ENCODE measurements around the gene MAGEB17. TPM values are rescaled to one million over a fixed set of nuclear protein-coding genes. Genes with fewer than 3 reads are reported as not detected.

Gene MAGEB17
- polyA plus RNA-seq, 1 donor from 2014 or later, result 0.17 TPM

Other genes starting within 250 kb of the MAGEB17 start
- not detected in 2 replicates for gene GRPR, start 43.9 kb upstream of the MAGEB17 start, polyA plus RNA-seq